ENCODE data around the gene LRRC71. TPM values are rescaled to one million over a fixed set of nuclear protein-coding genes. Genes with fewer than 3 reads are reported as not detected.

The LRRC71 gene
- total and polyA plus RNA-seq, 2 of the 4 experiments (the other 2 are of a cell fraction), result 0.50 TPM; not detected in 1

- no peak overlapping the region for H4K91ac ChIP-seq (ENCODE audit: insufficient read depth, low read depth, low read length)
- CTCF ChIA-PET, result no interaction called here
- dilution Hi-C loops (cut with HindIII; ENCODE audit: low sequenced_read_pairs, unreplicated experiment), result no loop called here
Measured at GRCh38 chr1:156908955-156909354, 11.5 kb upstream of the LRRC71 start.

More at GRCh38 chr1:156908955-156909354, 11.5 kb upstream of the LRRC71 start:
- Histone ChIP-seq H3K4me1 (ENCODE audit: control insufficient read depth, insufficient read depth, low read length) (peaks cover 13% of the 10 kb centered on the region), H3K4me2 (ENCODE audit: low read depth, low read length) (no peak overlapping the region), H2BK15ac (ENCODE audit: low read depth, low read length) (no peak overlapping the region), H3K18ac (ENCODE audit: low read depth, low read length) (no peak overlapping the region), H3K79me1 (ENCODE audit: low read depth in 1 of 2, low read length in 2 of 2) (peaks cover 0 to 34% of the 10 kb centered on the region in 2 experiments; a peak in 2 of 4 replicates), H3K9me1 (ENCODE audit: insufficient read depth, low read length) (peaks cover 3% of the 10 kb centered on the region; the same call in 1 of the 2 replicates), H2BK5ac (ENCODE audit: low read depth, low read length, poor library complexity, severe bottlenecking) (no peak overlapping the region), H3K9ac (ENCODE audit: low read depth, low read length) (no peak overlapping the region), H3K4ac (ENCODE audit: low read depth, low read length) (no peak overlapping the region), H3K36me3 (ENCODE audit: control insufficient read depth, insufficient read depth, low read length) (peaks cover 17% of the 10 kb centered on the region), H3K27me3 (ENCODE audit: control insufficient read depth, insufficient read depth, low read length) (no peaks in the 10 kb centered on the region), H3K56ac (ENCODE audit: extremely low read depth, insufficient read depth, low read length) (no peak overlapping the region), H4K20me1 (ENCODE audit: insufficient read depth, low read length) (peaks cover 3% of the 10 kb centered on the region), H3K23ac (ENCODE audit: low read depth, low read length) (no peak overlapping the region), H2AK5ac (ENCODE audit: low read depth, low read length) (no peak overlapping the region), H2AK9ac (replicated peaks; ENCODE audit: low read depth, low read length, poor library complexity) (peak overlapping the region; percentile 7), H4K8ac (ENCODE audit: low read depth in 2 of 2, low read length in 2 of 2) (no peak overlapping the region), H3K9me3 (ENCODE audit: control insufficient read depth, insufficient read depth, low read length) (no peaks in the 10 kb centered on the region), H3K14ac (replicated peaks; ENCODE audit: low read depth, low read length) (no peak overlapping the region), H4K5ac (ENCODE audit: low read depth, low read length) (no peak overlapping the region), H2BK20ac (ENCODE audit: low read depth, low read length) (no peak overlapping the region), H3K4me3 (ENCODE audit: insufficient read depth, low read depth, low read length) (no peak overlapping the region), H3K27ac (ENCODE audit: insufficient read depth, low read length) (no peak overlapping the region), H2BK120ac (ENCODE audit: low read depth, low read length) (no peak overlapping the region), H2AFZ (replicated peaks; ENCODE audit: low read length, poor library complexity) (no peak overlapping the region)
- intact Hi-C loops (cut with micrococcal nuclease), result no loop called here
- POLR2A ChIA-PET (ENCODE audit: unreplicated experiment), result no interaction called here
- WGBS, 2 experiments (ENCODE audit: extremely low coverage in 2 of 2, insufficient read length in 1 of 2), result no CpG with 5 or more reads among the region's 10 CpGs
- TF ChIP-seq CHD1 (IDR thresholded peaks at IDR 0.05; ENCODE audit: low read depth, low read length), result no peak
- TF ChIP-seq RCOR1 (IDR thresholded peaks at IDR 0.05; ENCODE audit: insufficient replicate concordance, low read length), result no peak
- no peak for TF ChIP-seq MXI1 (IDR thresholded peaks at IDR 0.05; ENCODE audit: borderline replicate concordance, low read depth, low read length)
- no peak for TF ChIP-seq POLR2A (IDR thresholded peaks at IDR 0.05; ENCODE audit: low read depth, low read length)
- TF ChIP-seq NFE2L2 (IDR thresholded peaks at IDR 0.05; ENCODE audit: low read depth, low read length), result no peak
- TF ChIP-seq ELK1 (IDR thresholded peaks at IDR 0.05; ENCODE audit: borderline replicate concordance, low read depth, low read length), result no peak
- TF ChIP-seq BHLHE40 (IDR thresholded peaks at IDR 0.05; ENCODE audit: low read depth, low read length), result no peak
- no peak for TF ChIP-seq CTCF (conservative IDR thresholded peaks at IDR 0.05; ENCODE audit: low read depth, low read length)
- TF ChIP-seq MAZ (IDR thresholded peaks at IDR 0.05; ENCODE audit: borderline replicate concordance, low read depth, low read length), result no peak
- no peak for TF ChIP-seq FOS (IDR thresholded peaks at IDR 0.05; ENCODE audit: low read depth, low read length)
- no peak for TF ChIP-seq USF2 (IDR thresholded peaks at IDR 0.05; ENCODE audit: low read depth, low read length)
- TF ChIP-seq CEBPB (IDR thresholded peaks at IDR 0.05; ENCODE audit: low read depth, low read length), result no peak
- TF ChIP-seq MAFK (IDR thresholded peaks at IDR 0.05; ENCODE audit: low read depth, low read length), result no peak
- no peak for TF ChIP-seq RFX5 (IDR thresholded peaks at IDR 0.05; ENCODE audit: low read depth, low read length)
- no peak for TF ChIP-seq SMC3 (IDR thresholded peaks at IDR 0.05; ENCODE audit: low read depth, low read length)
- no peak for TF ChIP-seq RAD21 (IDR thresholded peaks at IDR 0.05; ENCODE audit: low read length)
- in situ Hi-C loops (cut with MboI; ENCODE audit: low sequenced_read_pairs), result no loop called here
- ATAC-seq (ENCODE audit: low read depth) (no peak), DNase-seq (no peak)
- BruUV-seq (replicated peaks), result no TSS peak

Measured in IMR-90 (cell line).